Measurements from ENCODE around the gene HIVEP3. TPM values are rescaled to one million over a fixed set of nuclear protein-coding genes. Genes with fewer than 3 reads are reported as not detected.

HIVEP3 gene
- total RNA-seq, 1 experiment from 2014 or later: 11.0 TPM

DNA sequence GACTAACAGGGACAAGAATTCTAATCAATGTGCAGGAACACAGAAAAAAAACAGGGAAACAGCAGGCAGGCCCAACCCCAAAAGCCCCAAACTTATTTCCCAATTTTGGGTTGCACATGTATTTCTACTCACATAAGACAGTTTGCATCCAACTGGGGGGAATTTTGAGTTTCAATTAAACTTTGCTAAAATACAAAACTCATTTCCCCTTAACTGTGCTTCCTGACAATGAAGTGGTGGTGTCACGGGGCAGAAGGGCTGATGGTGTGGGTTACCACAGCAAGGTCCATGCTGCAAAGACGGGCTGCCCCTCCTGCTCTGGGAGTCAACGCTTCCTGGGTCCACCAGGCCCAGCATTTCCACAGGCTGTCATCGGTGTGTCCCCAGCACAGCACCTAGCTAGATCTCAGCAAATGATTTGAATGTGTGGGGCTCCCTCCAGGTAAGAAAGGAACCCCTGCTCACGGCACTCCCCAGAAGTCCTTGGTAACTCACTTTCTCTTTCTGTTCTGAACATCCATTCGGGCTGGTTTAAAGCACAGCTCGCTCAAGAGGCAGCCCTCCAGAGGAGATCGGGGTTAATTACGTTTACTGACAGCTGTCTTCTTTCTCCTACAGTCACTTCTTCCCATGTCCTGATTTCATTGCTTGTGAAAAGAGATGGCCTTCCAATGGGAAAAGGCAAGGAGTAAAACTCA, 27.4 kb downstream of the HIVEP3 start:
- Histone ChIP-seq H3K4me3 (no peak overlapping the region), H2AFZ (no peak overlapping the region), H3K27me3 (ENCODE audit: insufficient read depth, low read depth) (no peaks in the 10 kb centered on the region), H3F3A (ENCODE audit: insufficient read depth, low read depth) (peaks cover 5% of the 10 kb centered on the region; the same call in 1 of the 2 replicates), H3K4me1 (replicated peaks; ENCODE audit: insufficient read depth) (peaks cover 35% of the 10 kb centered on the region), H3K9me2 (ENCODE audit: insufficient read depth) (no peaks in the 10 kb centered on the region), H3K9me3 (ENCODE audit: insufficient read depth, low read depth) (no peaks in the 10 kb centered on the region), H3K27ac (peak overlapping the region; percentile 40), H3K36me3 (ENCODE audit: low read depth) (no peaks in the 10 kb centered on the region), H4K20me1 (ENCODE audit: insufficient read depth) (no peaks in the 10 kb centered on the region), H3K79me2 (ENCODE audit: low read depth) (peaks cover 43% of the 10 kb centered on the region), H3K4me2 (peak overlapping the region; percentile 55)
- BruUV-seq (replicated peaks): no TSS peak
- intact Hi-C loops (cut with micrococcal nuclease; ENCODE audit: unreplicated experiment): loop anchor here (1.0 kb wide), 1 partner anchor 79 kb away; no protein-coding TSS in a partner anchor
- TF ChIP-seq EZH2 (IDR thresholded peaks at IDR 0.05; ENCODE audit: low read depth): no peak
- TF ChIP-seq, protein P1, sequence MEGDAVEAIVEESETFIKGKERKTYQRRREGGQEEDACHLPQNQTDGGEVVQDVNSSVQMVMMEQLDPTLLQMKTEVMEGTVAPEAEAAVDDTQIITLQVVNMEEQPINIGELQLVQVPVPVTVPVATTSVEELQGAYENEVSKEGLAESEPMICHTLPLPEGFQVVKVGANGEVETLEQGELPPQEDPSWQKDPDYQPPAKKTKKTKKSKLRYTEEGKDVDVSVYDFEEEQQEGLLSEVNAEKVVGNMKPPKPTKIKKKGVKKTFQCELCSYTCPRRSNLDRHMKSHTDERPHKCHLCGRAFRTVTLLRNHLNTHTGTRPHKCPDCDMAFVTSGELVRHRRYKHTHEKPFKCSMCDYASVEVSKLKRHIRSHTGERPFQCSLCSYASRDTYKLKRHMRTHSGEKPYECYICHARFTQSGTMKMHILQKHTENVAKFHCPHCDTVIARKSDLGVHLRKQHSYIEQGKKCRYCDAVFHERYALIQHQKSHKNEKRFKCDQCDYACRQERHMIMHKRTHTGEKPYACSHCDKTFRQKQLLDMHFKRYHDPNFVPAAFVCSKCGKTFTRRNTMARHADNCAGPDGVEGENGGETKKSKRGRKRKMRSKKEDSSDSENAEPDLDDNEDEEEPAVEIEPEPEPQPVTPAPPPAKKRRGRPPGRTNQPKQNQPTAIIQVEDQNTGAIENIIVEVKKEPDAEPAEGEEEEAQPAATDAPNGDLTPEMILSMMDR (conservative IDR thresholded peaks at IDR 0.05): no peak
- POLR2A ChIA-PET (ENCODE audit: unreplicated experiment): interaction anchor here (0.6 to 1.2 kb wide), 2 partner anchors 9 to 952 kb away, joined by 3 to 7 read pairs; no protein-coding TSS in a partner anchor
- peak in 1 of 2 experiments; percentile 47 for DNase-seq
- CTCF ChIA-PET: interaction anchor here (0.6 kb wide), 2 partner anchors 15 to 394 kb away, joined by 3 to 7 read pairs; no protein-coding TSS in a partner anchor

DNA sequence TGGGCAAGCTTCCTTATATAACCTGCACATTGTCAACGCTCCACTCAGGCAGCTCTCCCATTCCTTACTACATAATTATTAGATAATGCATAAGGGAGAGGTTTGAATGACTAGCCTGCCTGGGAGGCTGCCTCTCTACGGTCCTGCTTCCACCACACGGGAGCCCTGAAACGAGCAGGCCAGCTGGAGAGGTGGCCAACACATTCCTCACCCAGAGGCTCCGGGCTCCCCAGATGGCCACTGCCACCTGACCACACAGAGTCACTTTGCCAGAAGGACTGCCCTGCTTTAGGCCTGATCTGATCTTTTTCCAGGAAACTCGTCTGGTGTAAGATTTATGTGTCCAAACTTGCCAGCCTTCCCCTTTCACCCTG, 27.9 kb downstream of the HIVEP3 start:
- CTCF ChIA-PET: interaction anchor here (0.6 kb wide), 1 partner anchor 394 kb away, joined by 7 read pairs; no protein-coding TSS in a partner anchor
- peak overlapping the region; percentile 40 for H3K27ac ChIP-seq
- DNase-seq: peak; percentile 70 to 79
- TF ChIP-seq EZH2 (IDR thresholded peaks at IDR 0.05; ENCODE audit: low read depth): no peak
- TF ChIP-seq, protein P1 (conservative IDR thresholded peaks at IDR 0.05): no peak
- peaks cover 48% of the 10 kb centered on the region for H3K79me2 ChIP-seq (ENCODE audit: low read depth)
- peaks cover 31% of the 10 kb centered on the region for H3K4me1 ChIP-seq (replicated peaks; ENCODE audit: insufficient read depth)
- BruUV-seq (replicated peaks): no TSS peak
- H3K9me2 ChIP-seq (ENCODE audit: insufficient read depth): no peaks in the 10 kb centered on the region
- POLR2A ChIA-PET (ENCODE audit: unreplicated experiment): interaction anchor here (0.6 to 1.2 kb wide), 2 partner anchors 10 to 79 kb away, joined by 3 to 4 read pairs; no protein-coding TSS in a partner anchor
- H4K20me1 ChIP-seq (ENCODE audit: insufficient read depth): no peaks in the 10 kb centered on the region
- no peaks in the 10 kb centered on the region for H3K27me3 ChIP-seq (ENCODE audit: insufficient read depth, low read depth)
- no peaks in the 10 kb centered on the region for H3K36me3 ChIP-seq (ENCODE audit: low read depth)
- H3K9me3 ChIP-seq (ENCODE audit: insufficient read depth, low read depth): no peaks in the 10 kb centered on the region
- peaks cover 5% of the 10 kb centered on the region; the same call in 1 of the 2 replicates for H3F3A ChIP-seq (ENCODE audit: insufficient read depth, low read depth)
- H3K4me3 ChIP-seq: no peak overlapping the region
- intact Hi-C loops (cut with micrococcal nuclease; ENCODE audit: unreplicated experiment): loop anchor here (1.0 kb wide), 1 partner anchor 79 kb away; no protein-coding TSS in a partner anchor
- no peak overlapping the region for H2AFZ ChIP-seq
- H3K4me2 ChIP-seq: peak overlapping the region; percentile 55

DNA sequence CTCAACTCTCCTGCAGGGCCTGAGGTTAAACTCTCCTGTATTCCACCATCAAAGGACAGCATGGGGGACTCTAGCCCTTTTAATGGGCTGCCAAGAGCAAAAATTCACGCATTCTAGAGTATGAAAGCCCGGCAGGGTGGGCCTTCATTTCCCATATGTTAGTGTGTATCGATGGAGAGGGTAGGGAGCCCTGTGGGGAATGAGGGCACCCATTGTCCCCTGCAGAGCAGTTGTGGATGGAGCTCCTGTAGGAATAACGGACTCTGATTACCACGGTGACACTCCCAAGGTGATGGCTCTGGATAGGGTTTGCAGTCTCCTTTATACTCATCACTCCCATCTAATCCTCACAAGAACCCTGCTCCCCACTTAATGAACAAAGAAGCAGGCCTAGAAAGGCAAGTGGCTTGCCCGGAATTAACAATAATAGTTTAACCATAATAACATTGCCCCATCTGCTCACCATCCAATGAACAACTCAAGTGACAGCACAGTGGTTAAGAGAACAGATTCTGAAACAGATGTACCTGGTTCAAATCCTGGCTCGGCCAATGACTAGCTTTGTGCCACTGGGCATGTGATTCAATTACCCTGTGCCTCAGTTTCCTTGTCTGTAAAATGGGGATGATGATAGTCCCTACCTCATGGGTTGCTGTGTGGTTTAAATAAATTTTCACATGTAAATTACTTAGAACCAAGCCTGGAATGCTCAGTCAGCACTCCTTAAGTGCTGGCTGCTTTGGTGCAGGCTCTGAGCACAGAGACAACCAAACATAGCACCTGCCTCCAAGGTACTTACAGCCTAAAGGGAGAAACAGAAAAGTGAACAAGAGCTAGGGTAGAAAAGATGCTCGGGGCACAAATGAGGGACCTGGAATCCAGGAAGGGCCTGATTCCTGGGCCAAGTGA, 29.0 kb downstream of the HIVEP3 start:
- no TSS peak for BruUV-seq (replicated peaks)
- H4K20me1 ChIP-seq (ENCODE audit: insufficient read depth): no peaks in the 10 kb centered on the region
- no peak for DNase-seq
- no peaks in the 10 kb centered on the region for H3K9me3 ChIP-seq (ENCODE audit: insufficient read depth, low read depth)
- peaks cover 24% of the 10 kb centered on the region for H3K4me1 ChIP-seq (replicated peaks; ENCODE audit: insufficient read depth)
- intact Hi-C loops (cut with micrococcal nuclease; ENCODE audit: unreplicated experiment): no loop called here
- peaks cover 5% of the 10 kb centered on the region; the same call in 1 of the 2 replicates for H3F3A ChIP-seq (ENCODE audit: insufficient read depth, low read depth)
- no peaks in the 10 kb centered on the region for H3K9me2 ChIP-seq (ENCODE audit: insufficient read depth)
- H3K4me3 ChIP-seq: no peak overlapping the region
- H3K36me3 ChIP-seq (ENCODE audit: low read depth): no peaks in the 10 kb centered on the region
- H3K4me2 ChIP-seq: no peak overlapping the region; the same call in 1 of the 2 replicates
- H2AFZ ChIP-seq: no peak overlapping the region
- H3K27me3 ChIP-seq (ENCODE audit: insufficient read depth, low read depth): no peaks in the 10 kb centered on the region
- no peak overlapping the region for H3K27ac ChIP-seq
- POLR2A ChIA-PET (ENCODE audit: unreplicated experiment): interaction anchor here (0.6 kb wide), 2 partner anchors 25 to 77 kb away, joined by 3 to 4 read pairs; no protein-coding TSS in a partner anchor
- CTCF ChIA-PET: no interaction called here
- peaks cover 45% of the 10 kb centered on the region for H3K79me2 ChIP-seq (ENCODE audit: low read depth)
- TF ChIP-seq EZH2 (IDR thresholded peaks at IDR 0.05; ENCODE audit: low read depth): no peak
- TF ChIP-seq, protein P1 (conservative IDR thresholded peaks at IDR 0.05): no peak
